Activated T-cell treated with anti-CD3 and anti-CD28 coated beads, Interleukin-2, amount 50 U/mL, for 4 hours (primary cell): ENCODE measurements around the gene SETD1A. TPM values are rescaled to one million over a fixed set of nuclear protein-coding genes. Genes with fewer than 3 reads are reported as not detected.

Source experiments
- total RNA-seq, 3 donors: library from RNA; stranded (reverse); gene quantifications; one replicate each; pipeline ENCODE4 v1.2.1, GENCODE V29; 2021

SETD1A gene
- total RNA-seq, 3 donors from 2014 or later = 39.3 to 49.0 (median 40.5) TPM

Other genes starting within 250 kb of the SETD1A start
- 10 to 100 TPM; 31.1 to 34.5 (median 31.9) TPM for gene PHKG2, start 209.3 kb upstream of the SETD1A start, total RNA-seq
- gene CFAP119, start 195.7 kb upstream of the SETD1A start, total RNA-seq = 1 to 10 TPM; 2.8 to 4.7 (median 4.3) TPM
- gene RNF40, start 195.4 kb upstream of the SETD1A start, total RNA-seq = 100 to 1,000 TPM; 111 to 115 (median 113) TPM
- gene ZNF629, start 170.5 kb upstream of the SETD1A start, total RNA-seq = 1 to 10 TPM; 5.3 to 7.0 (median 7.0) TPM
- 10 to 100 TPM; 22.1 to 24.8 (median 23.7) TPM for gene BCL7C, start 63.7 kb upstream of the SETD1A start, total RNA-seq
- gene CTF1, start 61.1 kb upstream of the SETD1A start, total RNA-seq = under 1 TPM; 0.18 to 0.33 (median 0.28) TPM
- gene FBXL19, start 34.2 kb upstream of the SETD1A start, total RNA-seq = 10 to 100 TPM; 25.8 to 31.3 (median 30.8) TPM
- gene ORAI3, start 8.7 kb upstream of the SETD1A start, total RNA-seq = 1 to 10 TPM; 1.5 to 3.3 (median 2.8) TPM
- gene HSD3B7, start 27.5 kb downstream of the SETD1A start, total RNA-seq = 1 to 10 TPM; 1.2 to 2.0 (median 1.3) TPM
- gene STX1B, start 52.9 kb downstream of the SETD1A start, total RNA-seq = under 1 TPM; 0.25 to 0.69 (median 0.43) TPM
- 10 to 100 TPM; 53.1 to 81.7 (median 63.8) TPM for gene STX4, start 75.8 kb downstream of the SETD1A start, total RNA-seq
- 10 to 100 TPM; 18.1 to 19.4 (median 19.2) TPM for gene ZNF668, start 116.5 kb downstream of the SETD1A start, total RNA-seq
- gene ZNF646, start 116.7 kb downstream of the SETD1A start, total RNA-seq = 10 to 100 TPM; 22.3 to 26.1 (median 22.7) TPM
- gene PRSS53, start 131.2 kb downstream of the SETD1A start, total RNA-seq = 1 to 10 TPM; 4.6 to 5.6 (median 4.9) TPM
- 10 to 100 TPM; 62.8 to 63.8 (median 63.5) TPM for gene VKORC1, start 137.0 kb downstream of the SETD1A start, total RNA-seq
- 10 to 100 TPM; 41.9 to 46.5 (median 43.2) TPM for gene BCKDK, start 150.6 kb downstream of the SETD1A start, total RNA-seq
- 10 to 100 TPM; 59.8 to 63.9 (median 61.9) TPM for gene KAT8, start 159.9 kb downstream of the SETD1A start, total RNA-seq
- gene PRSS8, start 178.0 kb downstream of the SETD1A start, total RNA-seq = under 1 TPM; 0.11 to 0.58 (median 0.38) TPM
- under 1 TPM in 2 of 3 donors, not detected in 1; 0.40 to 0.78 TPM for gene PRSS36, start 192.3 kb downstream of the SETD1A start, total RNA-seq
- gene FUS, start 222.4 kb downstream of the SETD1A start, total RNA-seq = 100 to 1,000 TPM; 783 to 850 (median 809) TPM
- 1 to 10 TPM; 1.3 to 2.7 (median 2.5) TPM for gene PYCARD, start 245.0 kb downstream of the SETD1A start, total RNA-seq